ENCODE results near the gene SPATA2L. TPM values are rescaled to one million over a fixed set of nuclear protein-coding genes. Genes with fewer than 3 reads are reported as not detected.

The SPATA2L gene
- polyA plus RNA-seq, 1 of the 3 experiments (the other 2 are of a cell fraction), result 8.6 TPM

DNA sequence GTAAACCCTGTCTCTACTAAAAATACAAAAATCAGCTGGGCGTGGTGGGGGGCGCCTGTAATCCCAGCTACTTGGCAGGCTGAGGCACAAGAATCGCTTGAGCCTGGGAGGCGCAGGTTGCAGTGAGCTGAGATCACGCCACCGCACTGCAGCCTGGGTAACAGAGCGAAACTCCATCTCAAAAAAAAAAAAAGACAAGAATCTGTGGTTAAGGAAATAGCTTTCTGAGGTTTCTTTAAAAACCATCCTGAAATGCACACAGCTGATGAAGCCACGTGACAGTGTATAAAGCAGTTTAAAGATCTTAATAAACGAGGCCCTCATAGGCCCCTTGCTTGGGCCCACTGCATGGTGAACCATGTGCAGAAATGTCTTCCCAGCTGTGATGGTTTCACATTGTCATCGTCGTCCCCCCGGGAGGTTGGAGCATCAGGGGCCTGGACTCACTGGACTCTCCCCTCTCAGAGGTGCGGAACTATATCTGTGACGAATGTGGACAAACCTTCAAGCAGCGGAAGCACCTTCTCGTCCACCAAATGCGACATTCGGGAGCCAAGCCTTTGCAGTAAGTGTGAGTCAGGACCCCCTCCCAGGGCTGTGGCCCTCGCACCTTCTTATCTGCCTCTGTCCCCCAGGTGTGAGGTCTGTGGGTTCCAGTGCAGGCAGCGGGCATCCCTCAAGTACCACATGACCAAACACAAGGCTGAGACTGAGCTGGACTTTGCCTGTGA, 36.0 kb upstream of the SPATA2L start:
- H3K4me1 ChIP-seq (ENCODE audit: control insufficient read depth in 1 of 2, insufficient read depth in 2 of 2, low read depth in 1 of 2, low read length in 1 of 2), result no peaks in the 10 kb centered on the region
- H3K27me3 ChIP-seq (ENCODE audit: insufficient read depth), result no peaks in the 10 kb centered on the region
- no peak for DNase-seq
- 97% methylated on average over 19 of the region's 20 CpGs for WGBS (ENCODE audit: low lambda C conversion rate)
- no peak overlapping the region for H3K4me3 ChIP-seq (ENCODE audit: low read depth in 2 of 2, low read length in 1 of 2)
- H4K20me1 ChIP-seq (ENCODE audit: insufficient read depth), result no peaks in the 10 kb centered on the region; the same call in 1 of the 2 replicates
- no peak overlapping the region for H2AFZ ChIP-seq (ENCODE audit: low read depth)
- no peaks in the 10 kb centered on the region for H3K9me2 ChIP-seq
- no peak overlapping the region for H3K4me2 ChIP-seq
- H3K27ac ChIP-seq (ENCODE audit: low read depth in 2 of 2, low read length in 1 of 2), result no peak overlapping the region
- H3K9me3 ChIP-seq, result no peaks in the 10 kb centered on the region
- POLR2A ChIA-PET, result interaction anchor here (0.7 kb wide), 1 partner anchor 9 kb away, joined by 3 read pairs; no protein-coding TSS in a partner anchor
- CTCF ChIA-PET, result interaction anchor here (0.8 to 1.7 kb wide), 3 partner anchors 16 to 123 kb away, joined by 3 to 5 read pairs (median 4); no protein-coding TSS in a partner anchor
- peaks cover 17% of the 10 kb centered on the region; the same call in 1 of the 2 replicates for H3K79me2 ChIP-seq (ENCODE audit: insufficient read depth)
- H3K9ac ChIP-seq, result no peak overlapping the region
- H3F3A ChIP-seq (replicated peaks; ENCODE audit: insufficient read depth), result peaks cover 20% of the 10 kb centered on the region
- TF ChIP-seq TCF12 (IDR thresholded peaks at IDR 0.05), result no peak
- no peak for TF ChIP-seq FOXM1 (IDR thresholded peaks at IDR 0.05; ENCODE audit: low read depth)
- TF ChIP-seq EZH2phosphoT487 (IDR thresholded peaks at IDR 0.05; ENCODE audit: borderline replicate concordance, low read depth), result no peak
- no peak for TF ChIP-seq RXRA (IDR thresholded peaks at IDR 0.05; ENCODE audit: borderline replicate concordance, low read depth)
- TF ChIP-seq, protein P1, sequence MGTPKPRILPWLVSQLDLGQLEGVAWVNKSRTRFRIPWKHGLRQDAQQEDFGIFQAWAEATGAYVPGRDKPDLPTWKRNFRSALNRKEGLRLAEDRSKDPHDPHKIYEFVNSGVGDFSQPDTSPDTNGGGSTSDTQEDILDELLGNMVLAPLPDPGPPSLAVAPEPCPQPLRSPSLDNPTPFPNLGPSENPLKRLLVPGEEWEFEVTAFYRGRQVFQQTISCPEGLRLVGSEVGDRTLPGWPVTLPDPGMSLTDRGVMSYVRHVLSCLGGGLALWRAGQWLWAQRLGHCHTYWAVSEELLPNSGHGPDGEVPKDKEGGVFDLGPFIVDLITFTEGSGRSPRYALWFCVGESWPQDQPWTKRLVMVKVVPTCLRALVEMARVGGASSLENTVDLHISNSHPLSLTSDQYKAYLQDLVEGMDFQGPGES (IDR thresholded peaks at IDR 0.05; ENCODE audit: low read depth, low read length), result no peak
- TF ChIP-seq, protein P2, sequence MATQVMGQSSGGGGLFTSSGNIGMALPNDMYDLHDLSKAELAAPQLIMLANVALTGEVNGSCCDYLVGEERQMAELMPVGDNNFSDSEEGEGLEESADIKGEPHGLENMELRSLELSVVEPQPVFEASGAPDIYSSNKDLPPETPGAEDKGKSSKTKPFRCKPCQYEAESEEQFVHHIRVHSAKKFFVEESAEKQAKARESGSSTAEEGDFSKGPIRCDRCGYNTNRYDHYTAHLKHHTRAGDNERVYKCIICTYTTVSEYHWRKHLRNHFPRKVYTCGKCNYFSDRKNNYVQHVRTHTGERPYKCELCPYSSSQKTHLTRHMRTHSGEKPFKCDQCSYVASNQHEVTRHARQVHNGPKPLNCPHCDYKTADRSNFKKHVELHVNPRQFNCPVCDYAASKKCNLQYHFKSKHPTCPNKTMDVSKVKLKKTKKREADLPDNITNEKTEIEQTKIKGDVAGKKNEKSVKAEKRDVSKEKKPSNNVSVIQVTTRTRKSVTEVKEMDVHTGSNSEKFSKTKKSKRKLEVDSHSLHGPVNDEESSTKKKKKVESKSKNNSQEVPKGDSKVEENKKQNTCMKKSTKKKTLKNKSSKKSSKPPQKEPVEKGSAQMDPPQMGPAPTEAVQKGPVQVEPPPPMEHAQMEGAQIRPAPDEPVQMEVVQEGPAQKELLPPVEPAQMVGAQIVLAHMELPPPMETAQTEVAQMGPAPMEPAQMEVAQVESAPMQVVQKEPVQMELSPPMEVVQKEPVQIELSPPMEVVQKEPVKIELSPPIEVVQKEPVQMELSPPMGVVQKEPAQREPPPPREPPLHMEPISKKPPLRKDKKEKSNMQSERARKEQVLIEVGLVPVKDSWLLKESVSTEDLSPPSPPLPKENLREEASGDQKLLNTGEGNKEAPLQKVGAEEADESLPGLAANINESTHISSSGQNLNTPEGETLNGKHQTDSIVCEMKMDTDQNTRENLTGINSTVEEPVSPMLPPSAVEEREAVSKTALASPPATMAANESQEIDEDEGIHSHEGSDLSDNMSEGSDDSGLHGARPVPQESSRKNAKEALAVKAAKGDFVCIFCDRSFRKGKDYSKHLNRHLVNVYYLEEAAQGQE (IDR thresholded peaks at IDR 0.05; ENCODE audit: low read depth, low read length), result no peak
- no peak for TF ChIP-seq EP300 (IDR thresholded peaks at IDR 0.05; ENCODE audit: borderline replicate concordance in 1 of 2, low read depth in 1 of 2, low read length in 1 of 2)
- TF ChIP-seq NRF1 (IDR thresholded peaks at IDR 0.05; ENCODE audit: low read depth, low read length), result no peak
- TF ChIP-seq TEAD4 (IDR thresholded peaks at IDR 0.05; ENCODE audit: borderline replicate concordance, insufficient read depth), result no peak
- no peak for TF ChIP-seq JUND (IDR thresholded peaks at IDR 0.05)
- no peak for TF ChIP-seq FOSL2 (IDR thresholded peaks at IDR 0.05; ENCODE audit: borderline replicate concordance, low read depth)
- no peak for TF ChIP-seq GABPA (IDR thresholded peaks at IDR 0.05; ENCODE audit: low read depth)
- no peak for TF ChIP-seq RCOR1 (IDR thresholded peaks at IDR 0.05; ENCODE audit: low read length)
- no peak for TF ChIP-seq SMC3 (IDR thresholded peaks at IDR 0.05; ENCODE audit: low read depth, low read length)
- no peak for TF ChIP-seq USF1 (IDR thresholded peaks at IDR 0.05; ENCODE audit: borderline replicate concordance, low read depth)
- TF ChIP-seq, protein P3, sequence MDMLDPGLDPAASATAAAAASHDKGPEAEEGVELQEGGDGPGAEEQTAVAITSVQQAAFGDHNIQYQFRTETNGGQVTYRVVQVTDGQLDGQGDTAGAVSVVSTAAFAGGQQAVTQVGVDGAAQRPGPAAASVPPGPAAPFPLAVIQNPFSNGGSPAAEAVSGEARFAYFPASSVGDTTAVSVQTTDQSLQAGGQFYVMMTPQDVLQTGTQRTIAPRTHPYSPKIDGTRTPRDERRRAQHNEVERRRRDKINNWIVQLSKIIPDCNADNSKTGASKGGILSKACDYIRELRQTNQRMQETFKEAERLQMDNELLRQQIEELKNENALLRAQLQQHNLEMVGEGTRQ (IDR thresholded peaks at IDR 0.05; ENCODE audit: borderline replicate concordance, low read depth, low read length), result no peak
- TF ChIP-seq CTCF (IDR thresholded peaks at IDR 0.05), result no peak
- no peak for TF ChIP-seq RAD21 (IDR thresholded peaks at IDR 0.05; ENCODE audit: low read length)
- peaks cover 51 to 63% of the 10 kb centered on the region in 2 experiments for H3K36me3 ChIP-seq (replicated peaks in 1 of 2; ENCODE audit: control insufficient read depth in 1 of 2, insufficient read depth in 2 of 2, low read length in 1 of 2)

All from SK-N-SH (cell line).